PFSK-1 (cell line): ENCODE measurements around the gene TTC32.

Experiments
- FOXP2 ChIP-seq: optimal IDR thresholded peaks from 2 replicates; pipeline ENCODE3; 2011; ENCODE audit warnings: borderline replicate concordance, control low read depth, inconsistent platforms; ENCODE audit not compliant: insufficient read depth; ENCODE audit errors: extremely low read length, extremely low read depth
- POLR2AphosphoS5 ChIP-seq: IDR thresholded peaks from 2 replicates; pipeline ENCODE4 v1.6.1; 2012; ENCODE audit warnings: low read depth, mild to moderate bottlenecking, control low read depth, low read length, moderate library complexity
- REST ChIP-seq, 2 experiments: IDR thresholded peaks; 2 replicates each; pipeline versions ENCODE4 v1.6.1 to v1.8.0; 2011 to 2012; ENCODE audit warnings: low read depth in 2 of 2, low read length in 2 of 2, control low read depth in 1 of 2, inconsistent platforms in 1 of 2, mild to moderate bottlenecking in 1 of 2, moderate library complexity in 1 of 2; ENCODE audit not compliant: insufficient read depth in 1 of 2
- SIN3A ChIP-seq: IDR thresholded peaks from 2 replicates; pipeline ENCODE4 v1.6.1; 2012; ENCODE audit warnings: mild to moderate bottlenecking, low read length, moderate library complexity, borderline replicate concordance; ENCODE audit not compliant: insufficient read depth
- TAF1 ChIP-seq: IDR thresholded peaks from 2 replicates; pipeline ENCODE4 v1.6.1; 2012; ENCODE audit warnings: low read length, control low read depth, borderline replicate concordance; ENCODE audit not compliant: insufficient read depth

- TF ChIP-seq POLR2AphosphoS5 (no peak), REST (IDR thresholded peaks at IDR 0.05; ENCODE audit: insufficient read depth in 1 of 2, low read depth in 2 of 2, low read length in 2 of 2) (no peak), TAF1 (no peak), SIN3A (no peak), FOXP2 (no peak)
Measured at GRCh38 chr2:19942199-19942598, 40.4 kb upstream of the TTC32 start.
